ENCODE measurements around the gene ZFP36L1.

- TF ChIP-seq ESRRA (IDR thresholded peaks at IDR 0.05; ENCODE audit: low read length), result no peak
- TF ChIP-seq ZNF24 (IDR thresholded peaks at IDR 0.05), result no peak
- TF ChIP-seq LARP7 (IDR thresholded peaks at IDR 0.05), result peak; percentile 26; the same call in 1 of the 2 replicates
- no peak for TF ChIP-seq CREB1 (IDR thresholded peaks at IDR 0.05; ENCODE audit: low read depth)
Measured at GRCh38 chr14:68820999-68821683, 28.3 kb upstream of the ZFP36L1 start.

All from GM12878 (cell line).